Nephron (organoid): ENCODE data around the gene RPTOR.

Source experiments
- H3K27ac Mint-ChIP-seq, 3 experiments: 2 replicates each; pipeline ENCODE4 v1.8.0; 2020; ENCODE audit warnings: mixed read lengths in 3 of 3, mild to moderate bottlenecking in 2 of 3, moderate library complexity in 1 of 3
- H3K27me3 Mint-ChIP-seq: 2 replicates; pipeline ENCODE4 v1.8.0; 2021; ENCODE audit warnings: low read depth, mild to moderate bottlenecking, moderate library complexity, mixed read lengths
- H3K36me3 Mint-ChIP-seq: 2 replicates; pipeline ENCODE4 v1.8.0; 2020; ENCODE audit warnings: low read depth, mixed read lengths
- H3K4me1 Mint-ChIP-seq: 2 replicates; pipeline ENCODE4 v1.8.0; 2020; ENCODE audit warnings: mixed read lengths
- H3K4me3 Mint-ChIP-seq, 3 experiments: 2 replicates each; pipeline ENCODE4 v1.8.0; 2020; ENCODE audit warnings: mild to moderate bottlenecking in 3 of 3, mixed read lengths in 3 of 3, moderate library complexity in 2 of 3
- H3K9me3 Mint-ChIP-seq: 2 replicates; pipeline ENCODE4 v1.8.0; 2020; ENCODE audit warnings: mixed read lengths
- CTCF ChIP-seq, 3 experiments: fragments of 200-600 bp; sonication (generic); IDR thresholded peaks; one replicate each; pipeline ENCODE4 v1.5.0; 2021; ENCODE audit warnings: antibody characterized with exemption in 3 of 3; ENCODE audit not compliant: unreplicated experiment in 3 of 3

Gene RPTOR

DNA sequence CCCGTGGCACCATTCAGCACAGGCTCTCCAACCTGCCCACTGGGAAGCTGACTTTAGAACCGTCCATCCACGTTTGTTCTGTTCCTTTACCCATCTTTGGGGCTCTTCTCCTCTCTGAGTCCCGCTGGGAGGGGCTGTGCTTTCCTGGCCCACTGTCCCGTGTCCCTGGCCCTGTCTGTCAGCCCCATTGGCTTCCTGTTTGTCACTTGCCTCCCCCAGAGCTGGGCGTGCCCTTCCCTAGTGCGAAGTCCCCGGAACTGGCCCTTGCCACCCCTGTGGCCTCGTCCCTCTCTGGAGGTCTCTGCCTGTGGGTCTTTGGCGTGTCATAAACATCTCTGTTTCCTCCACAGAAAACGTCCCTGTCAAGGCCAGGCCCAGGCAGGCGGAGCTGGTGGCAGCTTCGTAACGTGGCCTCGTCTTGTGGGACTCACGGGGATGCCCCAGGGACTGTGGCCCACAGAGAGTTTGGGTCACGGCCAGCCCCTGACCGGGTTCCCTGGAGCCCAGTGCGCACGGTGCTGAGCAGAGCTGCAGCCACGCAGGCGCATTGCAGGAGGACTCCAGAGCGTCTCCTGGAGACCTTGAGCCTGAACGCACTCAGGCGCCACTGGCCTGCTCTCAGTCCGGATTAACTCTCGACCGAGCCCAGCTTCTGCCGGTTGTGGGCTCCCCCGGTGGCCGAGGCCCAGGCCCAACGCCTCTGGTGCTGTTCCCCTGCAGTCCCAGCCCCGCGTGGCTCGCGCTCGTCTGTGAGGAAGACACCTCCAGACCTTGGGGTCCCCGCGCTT, 454.3 kb downstream of the RPTOR start:
- Mint-ChIP-seq H3K27ac (no peak overlapping the region), H3K4me3 (no peak overlapping the region), H3K27me3 (peaks cover 27% of the 10 kb centered on the region), H3K9me3 (no peaks in the 10 kb centered on the region), H3K4me1 (peaks cover 12% of the 10 kb centered on the region), H3K36me3 (peaks cover 11% of the 10 kb centered on the region)
- TF ChIP-seq CTCF (IDR thresholded peaks at IDR 0.05; ENCODE audit: unreplicated experiment in 3 of 3), result no peak

- no peak overlapping the region for H3K4me3 Mint-ChIP-seq
- H3K36me3 Mint-ChIP-seq, result peaks cover 11% of the 10 kb centered on the region
- peaks cover 2% of the 10 kb centered on the region for H3K9me3 Mint-ChIP-seq
- H3K27me3 Mint-ChIP-seq, result peaks cover 32% of the 10 kb centered on the region
- no peak for TF ChIP-seq CTCF (IDR thresholded peaks at IDR 0.05; ENCODE audit: unreplicated experiment in 3 of 3)
- peaks cover 15% of the 10 kb centered on the region for H3K4me1 Mint-ChIP-seq
- H3K27ac Mint-ChIP-seq, result no peak overlapping the region
Measured at GRCh38 chr17:80999536-81000333, 455.1 kb downstream of the RPTOR start.

GRCh38 chr17:81000334-81000630, 455.6 kb downstream of the RPTOR start:
- Mint-ChIP-seq H3K4me3 (no peak overlapping the region), H3K9me3 (peaks cover 5% of the 10 kb centered on the region), H3K27ac (no peak overlapping the region), H3K4me1 (peaks cover 17% of the 10 kb centered on the region), H3K27me3 (peaks cover 37% of the 10 kb centered on the region), H3K36me3 (peaks cover 11% of the 10 kb centered on the region)
- no peak for TF ChIP-seq CTCF (IDR thresholded peaks at IDR 0.05; ENCODE audit: unreplicated experiment in 3 of 3)

DNA sequence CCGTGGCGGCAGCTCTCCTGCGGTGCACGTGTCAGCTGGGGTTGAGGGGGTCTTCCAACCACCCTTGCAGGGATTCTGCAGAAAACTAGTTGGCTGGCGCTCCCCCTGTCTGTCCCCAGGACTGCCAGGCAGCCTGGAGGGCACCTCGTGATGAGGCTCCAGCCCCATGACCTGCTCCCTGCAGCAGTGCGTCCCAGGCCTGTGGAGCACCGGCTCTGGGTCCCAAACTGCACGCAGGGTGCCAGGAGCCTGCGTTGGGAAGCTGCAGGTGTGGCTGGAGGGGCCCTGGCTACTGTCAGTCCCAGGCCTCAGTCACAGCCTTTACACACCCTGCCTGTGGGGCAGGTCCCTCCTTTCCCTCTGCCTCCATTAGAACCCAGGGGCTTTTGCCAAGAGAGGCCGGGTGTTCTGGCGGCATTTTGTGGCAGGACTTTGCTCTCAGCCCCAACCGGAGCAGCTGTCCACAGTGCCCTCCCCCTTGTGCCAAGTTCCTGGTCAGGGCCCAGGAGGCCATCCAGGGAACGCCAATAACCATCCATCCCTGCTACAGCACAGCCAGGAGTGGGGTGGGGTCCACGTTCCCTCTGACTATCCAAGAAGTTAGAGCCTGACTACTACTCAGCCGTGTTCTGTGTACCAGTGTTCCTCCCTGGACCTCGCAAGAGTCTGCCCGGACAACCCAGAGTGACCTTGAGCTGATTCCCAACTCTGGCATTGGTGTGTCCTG, 456.2 kb downstream of the RPTOR start:
- Mint-ChIP-seq H3K9me3 (peaks cover 5% of the 10 kb centered on the region), H3K27ac (no peak overlapping the region), H3K4me1 (peaks cover 17% of the 10 kb centered on the region), H3K36me3 (peaks cover 11% of the 10 kb centered on the region), H3K4me3 (no peak overlapping the region), H3K27me3 (peaks cover 42% of the 10 kb centered on the region)
- no peak for TF ChIP-seq CTCF (IDR thresholded peaks at IDR 0.05; ENCODE audit: unreplicated experiment in 3 of 3)

- H3K9me3 Mint-ChIP-seq, result peaks cover 5% of the 10 kb centered on the region
- TF ChIP-seq CTCF (IDR thresholded peaks at IDR 0.05; ENCODE audit: unreplicated experiment in 3 of 3), result no peak
Measured at GRCh38 chr17:81002013-81002384, 457.4 kb downstream of the RPTOR start.

More at GRCh38 chr17:81002013-81002384, 457.4 kb downstream of the RPTOR start:
- Mint-ChIP-seq H3K27ac (peak overlapping the region in 1 of 3 experiments; percentile 61), H3K36me3 (peaks cover 6% of the 10 kb centered on the region), H3K4me3 (peak overlapping the region in 1 of 3 experiments; percentile 38), H3K4me1 (peaks cover 21% of the 10 kb centered on the region), H3K27me3 (peaks cover 54% of the 10 kb centered on the region)
